ENCODE data around the gene DDX27. TPM values are rescaled to one million over a fixed set of nuclear protein-coding genes. Genes with fewer than 3 reads are reported as not detected.

The DDX27 gene
- total RNA-seq, 1 donor from 2014 or later, result 30.5 TPM

- Mint-ChIP-seq H3K27me3 (ENCODE audit: unreplicated experiment) (no peaks in the 10 kb centered on the region), H3K4me3 (ENCODE audit: unreplicated experiment) (peak overlapping the region; percentile 86), H3K36me3 (ENCODE audit: unreplicated experiment) (peaks cover 57% of the 10 kb centered on the region), H3K27ac (ENCODE audit: unreplicated experiment) (peak overlapping the region; percentile 97), H3K4me1 (ENCODE audit: unreplicated experiment) (peaks cover 57% of the 10 kb centered on the region), H3K9me3 (ENCODE audit: unreplicated experiment) (no peaks in the 10 kb centered on the region)
- no peak for DNase-seq (ENCODE audit: extremely low spot score, unreplicated experiment)
- TF ChIP-seq CTCF (IDR thresholded peaks at IDR 0.05), result no peak
Observed at GRCh38 chr20:49277786-49278035, 58.5 kb downstream of the DDX27 start.

- TF ChIP-seq CTCF (IDR thresholded peaks at IDR 0.05), result no peak
- Mint-ChIP-seq H3K4me3 (ENCODE audit: unreplicated experiment) (peak within 1 kb of the TSS; percentile 86), H3K27ac (ENCODE audit: unreplicated experiment) (peak within 1 kb of the TSS; percentile 98), H3K9me3 (ENCODE audit: unreplicated experiment) (no peaks in the 10 kb centered on the region), H3K27me3 (ENCODE audit: unreplicated experiment) (no peaks in the 10 kb centered on the region), H3K36me3 (ENCODE audit: unreplicated experiment) (peaks cover 60% of the 10 kb centered on the region), H3K4me1 (ENCODE audit: unreplicated experiment) (peaks cover 62% of the 10 kb centered on the region)
- peak; percentile 99 for DNase-seq (ENCODE audit: extremely low spot score, unreplicated experiment)
Observed at GRCh38 chr20:49278036-49278817, 59.0 kb downstream of the DDX27 start, which contains the start of gene ZNFX1. ZNFX1 (minus strand) TSS chr20:49278057; CDS start chr20:49275839, 2,218 bp downstream.

GRCh38 chr20:49278818-49279676 is 59.8 kb downstream of the DDX27 start:
- Mint-ChIP-seq H3K4me3 (ENCODE audit: unreplicated experiment) (peak overlapping the region; percentile 86), H3K4me1 (ENCODE audit: unreplicated experiment) (peaks cover 68% of the 10 kb centered on the region), H3K27ac (ENCODE audit: unreplicated experiment) (peak overlapping the region; percentile 98), H3K27me3 (ENCODE audit: unreplicated experiment) (no peaks in the 10 kb centered on the region), H3K36me3 (ENCODE audit: unreplicated experiment) (peaks cover 64% of the 10 kb centered on the region), H3K9me3 (ENCODE audit: unreplicated experiment) (no peaks in the 10 kb centered on the region)
- DNase-seq (ENCODE audit: extremely low spot score, unreplicated experiment), result no peak
- TF ChIP-seq CTCF (IDR thresholded peaks at IDR 0.05), result no peak

- DNase-seq (ENCODE audit: extremely low spot score, unreplicated experiment), result no peak
- Mint-ChIP-seq H3K4me1 (ENCODE audit: unreplicated experiment) (peaks cover 75% of the 10 kb centered on the region), H3K36me3 (ENCODE audit: unreplicated experiment) (peaks cover 73% of the 10 kb centered on the region), H3K4me3 (ENCODE audit: unreplicated experiment) (peak overlapping the region; percentile 86), H3K27me3 (ENCODE audit: unreplicated experiment) (no peaks in the 10 kb centered on the region), H3K27ac (ENCODE audit: unreplicated experiment) (peak overlapping the region; percentile 98), H3K9me3 (ENCODE audit: unreplicated experiment) (no peaks in the 10 kb centered on the region)
- no peak for TF ChIP-seq CTCF (IDR thresholded peaks at IDR 0.05)
Observed at GRCh38 chr20:49279677-49280462, 60.7 kb downstream of the DDX27 start.

Data from osteocyte (in vitro differentiated cells).